ENCODE measurements around the gene ILKAP.

ILKAP gene

GRCh38 chr2:238238311-238238765 is 34.8 kb upstream of the ILKAP start:
- H3K36me3 ChIP-seq (ENCODE audit: control insufficient read depth, insufficient read depth, low read length), result no peaks in the 10 kb centered on the region
- no peaks in the 10 kb centered on the region; the same call in 1 of the 2 replicates for H3K27me3 ChIP-seq (replicated peaks; ENCODE audit: control insufficient read depth, insufficient read depth, low read length)
- DNase-seq (ENCODE audit: extremely low read depth, insufficient read length), result no peak
- no peak overlapping the region for H3K4me3 ChIP-seq (replicated peaks; ENCODE audit: low read depth, low read length)
- no peak for TF ChIP-seq CTCF (IDR thresholded peaks at IDR 0.05; ENCODE audit: insufficient read depth, low read length, poor library complexity, severe bottlenecking)

GRCh38 chr2:238237431-238238135 is 34.1 kb upstream of the ILKAP start:
- no peak for DNase-seq (ENCODE audit: extremely low read depth, insufficient read length)
- no peak overlapping the region for H3K4me3 ChIP-seq (replicated peaks; ENCODE audit: low read depth, low read length)
- TF ChIP-seq CTCF (IDR thresholded peaks at IDR 0.05; ENCODE audit: insufficient read depth, low read length, poor library complexity, severe bottlenecking), result no peak
- no peaks in the 10 kb centered on the region; the same call in 1 of the 2 replicates for H3K27me3 ChIP-seq (replicated peaks; ENCODE audit: control insufficient read depth, insufficient read depth, low read length)
- H3K36me3 ChIP-seq (ENCODE audit: control insufficient read depth, insufficient read depth, low read length), result no peaks in the 10 kb centered on the region

GRCh38 chr2:238236571-238236970 is 33.1 kb upstream of the ILKAP start:
- H3K4me3 ChIP-seq (replicated peaks; ENCODE audit: low read depth, low read length), result no peak overlapping the region
- no peak for DNase-seq (ENCODE audit: extremely low read depth, insufficient read length)
- H3K36me3 ChIP-seq (ENCODE audit: control insufficient read depth, insufficient read depth, low read length), result no peaks in the 10 kb centered on the region
- no peaks in the 10 kb centered on the region; the same call in 1 of the 2 replicates for H3K27me3 ChIP-seq (replicated peaks; ENCODE audit: control insufficient read depth, insufficient read depth, low read length)
- no peak for TF ChIP-seq CTCF (IDR thresholded peaks at IDR 0.05; ENCODE audit: insufficient read depth, low read length, poor library complexity, severe bottlenecking)

GRCh38 chr2:238235856-238236255 is 32.4 kb upstream of the ILKAP start:
- H3K27me3 ChIP-seq (replicated peaks; ENCODE audit: control insufficient read depth, insufficient read depth, low read length), result no peaks in the 10 kb centered on the region; the same call in none of the 2 replicates
- H3K4me3 ChIP-seq (replicated peaks; ENCODE audit: low read depth, low read length), result no peak overlapping the region
- no peaks in the 10 kb centered on the region for H3K36me3 ChIP-seq (ENCODE audit: control insufficient read depth, insufficient read depth, low read length)
- DNase-seq (ENCODE audit: extremely low read depth, insufficient read length), result no peak
- no peak for TF ChIP-seq CTCF (IDR thresholded peaks at IDR 0.05; ENCODE audit: insufficient read depth, low read length, poor library complexity, severe bottlenecking)

GRCh38 chr2:238235331-238235732 is 31.8 kb upstream of the ILKAP start:
- H3K36me3 ChIP-seq (ENCODE audit: control insufficient read depth, insufficient read depth, low read length), result no peaks in the 10 kb centered on the region
- no peaks in the 10 kb centered on the region; the same call in none of the 2 replicates for H3K27me3 ChIP-seq (replicated peaks; ENCODE audit: control insufficient read depth, insufficient read depth, low read length)
- DNase-seq (ENCODE audit: extremely low read depth, insufficient read length), result no peak
- no peak overlapping the region for H3K4me3 ChIP-seq (replicated peaks; ENCODE audit: low read depth, low read length)
- no peak for TF ChIP-seq CTCF (IDR thresholded peaks at IDR 0.05; ENCODE audit: insufficient read depth, low read length, poor library complexity, severe bottlenecking)
